CD8-positive, alpha-beta memory T cell (primary cell): ENCODE data around the gene FHIT. TPM values are rescaled to one million over a fixed set of nuclear protein-coding genes. Genes with fewer than 3 reads are reported as not detected.

ENCODE experiments used
- CTCF ChIA-PET: fragments of 350-600 bp; sonication (Branson Sonifier 250); formaldehyde crosslinking; loops from one replicate; lab custom pipeline; 2021; ENCODE audit warnings: antibody characterized with exemption; lab: Charles Lee
- POLR2A ChIA-PET: fragments of 350-600 bp; sonication (Branson Sonifier 250); formaldehyde crosslinking; loops from one replicate; lab custom pipeline; 2021; ENCODE audit warnings: antibody characterized with exemption; lab: Charles Lee
- DNase-seq, 5 donors: peaks; one replicate each; pipeline versions ENCODE4 v3.0.0 to v3.0.0-alpha.2; 2020 to 2022; ENCODE audit warnings: mixed read lengths in 1 of 5
- H3K27ac ChIP-seq: one replicate; pipeline ENCODE4 v1.7.0; 2013; ENCODE audit warnings: low read depth, mild to moderate bottlenecking, low read length, moderate library complexity
- H3K27me3 ChIP-seq: 2 replicates; pipeline ENCODE4 v1.7.0; 2013; ENCODE audit warnings: low read length, mild to moderate bottlenecking; ENCODE audit not compliant: insufficient read depth, poor library complexity, severe bottlenecking
- H3K36me3 ChIP-seq: 2 replicates; pipeline ENCODE4 v1.7.0; 2013; ENCODE audit warnings: mild to moderate bottlenecking, low read length, moderate library complexity; ENCODE audit not compliant: insufficient read depth
- H3K4me1 ChIP-seq: 2 replicates; pipeline ENCODE4 v1.7.0; 2013; ENCODE audit warnings: mild to moderate bottlenecking, low read length, moderate library complexity; ENCODE audit not compliant: insufficient read depth
- H3K4me3 ChIP-seq: 2 replicates; pipeline ENCODE4 v1.7.0; 2013; ENCODE audit warnings: mild to moderate bottlenecking, low read length
- H3K9me3 ChIP-seq: 2 replicates; pipeline ENCODE4 v1.7.0; 2013; ENCODE audit warnings: mild to moderate bottlenecking, low read length
- H3K27ac Mint-ChIP-seq, 8 donors: one replicate each; pipeline ENCODE4 v1.8.0; 2020 to 2021; ENCODE audit warnings: mixed read lengths in 8 of 8, mild to moderate bottlenecking in 6 of 8, inconsistent platforms in 3 of 8, moderate library complexity in 3 of 8
- H3K27me3 Mint-ChIP-seq, 2 donors: one replicate each; pipeline ENCODE4 v1.8.0; 2020 to 2021; ENCODE audit warnings: mixed read lengths in 2 of 2, mild to moderate bottlenecking in 1 of 2, moderate library complexity in 1 of 2
- H3K36me3 Mint-ChIP-seq, 3 donors: one replicate each; pipeline ENCODE4 v1.8.0; 2020 to 2021; ENCODE audit warnings: mixed read lengths in 3 of 3, inconsistent platforms in 1 of 3, mild to moderate bottlenecking in 1 of 3
- H3K4me1 Mint-ChIP-seq, 3 donors: one replicate each; pipeline ENCODE4 v1.8.0; 2020 to 2021; ENCODE audit warnings: mixed read lengths in 3 of 3, inconsistent platforms in 1 of 3, mild to moderate bottlenecking in 1 of 3
- H3K4me3 Mint-ChIP-seq, 7 donors: one replicate each; pipeline ENCODE4 v1.8.0; 2020 to 2021; ENCODE audit warnings: mixed read lengths in 7 of 7, mild to moderate bottlenecking in 6 of 7, moderate library complexity in 4 of 7, inconsistent platforms in 2 of 7
- H3K9me3 Mint-ChIP-seq, 5 donors: one replicate each; pipeline ENCODE4 v1.8.0; 2020 to 2022; ENCODE audit warnings: mixed read lengths in 5 of 5, mild to moderate bottlenecking in 3 of 5, moderate library complexity in 2 of 5, inconsistent platforms in 1 of 5
- polyA plus RNA-seq: library from polyadenylated mRNA; unstranded; fragments of 300-500 nt; fragmentation: Illumina TruSeq; gene quantifications from one replicate; pipeline ENCODE4 v1.2.3, GENCODE V29; 2021
- total RNA-seq, 2 experiments: library from RNA; stranded (reverse); gene quantifications; one replicate each; pipeline ENCODE4 v1.2.3, GENCODE V29; 2021

FHIT gene
- total and polyA plus RNA-seq, 3 experiments from 2014 or later = 4.1 to 7.4 (median 4.2) TPM

DNA sequence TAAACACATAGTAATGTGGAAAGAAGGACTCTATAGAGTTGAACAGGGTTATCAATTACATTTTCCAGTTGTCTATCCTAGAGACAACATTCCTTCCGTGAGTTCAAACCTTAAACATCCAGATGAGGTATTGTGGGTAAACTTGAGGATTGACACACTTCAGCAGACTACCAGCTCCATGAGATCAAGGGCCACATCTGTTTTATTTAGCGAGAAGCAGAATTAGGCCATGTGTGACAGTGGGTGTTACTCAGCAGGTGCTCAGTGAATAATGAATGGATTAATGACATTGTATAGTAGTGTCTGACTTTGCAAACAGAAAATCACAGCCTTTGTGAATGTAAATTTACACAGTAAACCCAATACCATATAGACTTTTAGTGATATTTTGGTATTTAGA is 1260.3 kb downstream of the FHIT start:
- no peaks in the 10 kb centered on the region for H3K36me3 ChIP-seq
- H3K9me3 ChIP-seq = no peaks in the 10 kb centered on the region
- H3K27ac ChIP-seq = no peak overlapping the region
- DNase-seq = no peak
- Mint-ChIP-seq H3K27me3 (no peaks in the 10 kb centered on the region), H3K4me3 (no peak overlapping the region), H3K36me3 (peaks cover 0 to 4% (median 0%) of the 10 kb centered on the region in 3 donors), H3K27ac (no peak overlapping the region), H3K4me1 (peaks cover 6 to 23% (median 21%) of the 10 kb centered on the region in 3 donors), H3K9me3 (no peaks in the 10 kb centered on the region)
- CTCF ChIA-PET = interaction anchor here (0.8 kb wide), 1 partner anchor 16 kb away, joined by 3 read pairs; no protein-coding TSS in a partner anchor
- no peaks in the 10 kb centered on the region for H3K27me3 ChIP-seq
- H3K4me1 ChIP-seq = peaks cover 67% of the 10 kb centered on the region
- H3K4me3 ChIP-seq = no peak overlapping the region
- POLR2A ChIA-PET = no interaction called here

DNA sequence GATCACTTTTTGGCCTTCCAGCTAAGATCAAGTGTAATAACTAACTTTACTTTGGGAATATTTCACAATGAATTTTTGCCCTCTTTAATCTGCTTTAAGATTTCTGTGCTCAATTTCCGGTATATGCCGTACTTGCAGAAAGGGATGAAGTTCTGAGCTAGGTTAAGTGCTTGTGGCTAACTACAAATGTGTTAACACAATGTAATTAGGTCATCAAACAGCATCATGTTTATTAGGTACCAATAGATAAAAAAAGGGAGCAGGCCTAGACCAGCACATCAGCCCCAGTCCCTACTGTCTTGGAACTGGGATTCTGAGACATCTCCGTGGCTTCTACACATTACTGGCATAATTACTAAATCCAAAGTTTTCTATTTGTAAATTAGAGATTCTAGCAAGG is 1268.7 kb downstream of the FHIT start:
- H3K9me3 ChIP-seq = no peaks in the 10 kb centered on the region
- H3K4me1 ChIP-seq = peaks cover 59% of the 10 kb centered on the region
- DNase-seq = no peak
- H3K4me3 Mint-ChIP-seq = no peak overlapping the region
- no peaks in the 10 kb centered on the region for H3K36me3 ChIP-seq
- no peak overlapping the region for H3K4me3 ChIP-seq
- H3K27me3 Mint-ChIP-seq = no peaks in the 10 kb centered on the region
- no peaks in the 10 kb centered on the region for H3K27me3 ChIP-seq
- peak overlapping the region in 6 of 8 donors; percentile 3 to 80 (median 14) for H3K27ac Mint-ChIP-seq
- H3K4me1 Mint-ChIP-seq = peaks cover 41 to 47% (median 45%) of the 10 kb centered on the region in 3 donors
- ChIA-PET CTCF (no interaction called here), POLR2A (no interaction called here)
- no peaks in the 10 kb centered on the region for H3K9me3 Mint-ChIP-seq
- H3K36me3 Mint-ChIP-seq = peaks cover 0 to 4% (median 3%) of the 10 kb centered on the region in 3 donors
- H3K27ac ChIP-seq = no peak overlapping the region

- ChIA-PET POLR2A (no interaction called here), CTCF (no interaction called here)
Observed at GRCh38 chr3:59981377-59981776, 1269.9 kb downstream of the FHIT start.

GRCh38 chr3:59980576-59980975 is 1270.7 kb downstream of the FHIT start:
- Mint-ChIP-seq H3K4me1 (peaks cover 34 to 39% (median 39%) of the 10 kb centered on the region in 3 donors), H3K36me3 (peaks cover 0 to 9% (median 2%) of the 10 kb centered on the region in 3 donors), H3K4me3 (peak overlapping the region in 1 of 7 donors; percentile 26), H3K27me3 (no peaks in the 10 kb centered on the region), H3K27ac (peak overlapping the region in 2 of 8 donors; percentile 11 to 49), H3K9me3 (no peaks in the 10 kb centered on the region)
- Histone ChIP-seq H3K4me1 (peaks cover 52% of the 10 kb centered on the region), H3K36me3 (no peaks in the 10 kb centered on the region), H3K4me3 (no peak overlapping the region), H3K27me3 (no peaks in the 10 kb centered on the region), H3K9me3 (no peaks in the 10 kb centered on the region), H3K27ac (no peak overlapping the region)
- ChIA-PET POLR2A (no interaction called here), CTCF (no interaction called here)
- no peak for DNase-seq

More at GRCh38 chr3:59981377-59981776, 1269.9 kb downstream of the FHIT start:
- no peak overlapping the region for H3K27ac ChIP-seq
- no peaks in the 10 kb centered on the region for H3K36me3 ChIP-seq
- H3K9me3 ChIP-seq = no peaks in the 10 kb centered on the region
- Mint-ChIP-seq H3K27me3 (no peaks in the 10 kb centered on the region), H3K4me1 (peaks cover 41 to 45% (median 42%) of the 10 kb centered on the region in 3 donors), H3K4me3 (peak overlapping the region in 4 of 7 donors; percentile 13 to 47 (median 28)), H3K9me3 (no peaks in the 10 kb centered on the region), H3K36me3 (peaks cover 0 to 6% (median 4%) of the 10 kb centered on the region in 3 donors), H3K27ac (peak overlapping the region in 7 of 8 donors; percentile 12 to 68 (median 45))
- H3K27me3 ChIP-seq = no peaks in the 10 kb centered on the region
- peaks cover 59% of the 10 kb centered on the region for H3K4me1 ChIP-seq
- no peak overlapping the region for H3K4me3 ChIP-seq
- DNase-seq = peak in 1 of 5 donors; percentile 14

GRCh38 chr3:59979542-59979941 is 1271.7 kb downstream of the FHIT start:
- H3K27me3 ChIP-seq = no peaks in the 10 kb centered on the region
- Mint-ChIP-seq H3K4me1 (peaks cover 33 to 38% (median 35%) of the 10 kb centered on the region in 3 donors), H3K9me3 (no peaks in the 10 kb centered on the region), H3K4me3 (no peak overlapping the region), H3K36me3 (peaks cover 0 to 6% (median 2%) of the 10 kb centered on the region in 3 donors), H3K27me3 (no peaks in the 10 kb centered on the region), H3K27ac (no peak overlapping the region)
- H3K27ac ChIP-seq = no peak overlapping the region
- ChIA-PET POLR2A (no interaction called here), CTCF (no interaction called here)
- H3K9me3 ChIP-seq = no peaks in the 10 kb centered on the region
- H3K4me1 ChIP-seq = peaks cover 44% of the 10 kb centered on the region
- H3K36me3 ChIP-seq = no peaks in the 10 kb centered on the region
- DNase-seq = no peak
- no peak overlapping the region for H3K4me3 ChIP-seq

DNA sequence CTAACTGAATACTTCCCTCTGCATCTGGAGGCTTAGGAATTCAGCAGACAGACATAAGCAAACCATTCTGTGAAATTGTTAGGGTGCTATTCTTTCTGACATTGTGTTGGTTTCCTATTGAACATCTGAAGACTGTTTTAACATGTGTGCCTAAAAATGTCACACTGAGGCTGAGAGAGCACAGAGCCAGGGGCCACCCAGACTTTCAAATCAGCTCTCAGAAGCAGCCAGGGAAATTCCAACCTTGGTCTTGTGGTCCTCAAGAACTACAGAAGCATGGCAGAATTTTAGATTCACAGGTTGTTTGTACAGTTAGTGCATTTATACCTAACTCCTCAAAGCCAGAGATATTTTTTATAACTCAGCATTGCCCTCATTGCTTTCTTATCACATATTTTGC is 1272.3 kb downstream of the FHIT start:
- peaks cover 0 to 6% (median 2%) of the 10 kb centered on the region in 3 donors for H3K36me3 Mint-ChIP-seq
- H3K9me3 Mint-ChIP-seq = no peaks in the 10 kb centered on the region
- Histone ChIP-seq H3K4me1 (peaks cover 43% of the 10 kb centered on the region), H3K27me3 (no peaks in the 10 kb centered on the region), H3K36me3 (no peaks in the 10 kb centered on the region), H3K27ac (no peak overlapping the region), H3K9me3 (no peaks in the 10 kb centered on the region), H3K4me3 (no peak overlapping the region)
- H3K4me3 Mint-ChIP-seq = no peak overlapping the region
- ChIA-PET POLR2A (no interaction called here), CTCF (no interaction called here)
- H3K27ac Mint-ChIP-seq = peak overlapping the region in 2 of 8 donors; percentile 2 to 10
- H3K4me1 Mint-ChIP-seq = peaks cover 33 to 38% (median 33%) of the 10 kb centered on the region in 3 donors
- no peaks in the 10 kb centered on the region for H3K27me3 Mint-ChIP-seq
- DNase-seq = peak in 1 of 5 donors; percentile 50

GRCh38 chr3:59970796-59971195 is 1280.5 kb downstream of the FHIT start:
- Mint-ChIP-seq H3K4me1 (no peaks in the 10 kb centered on the region), H3K36me3 (peaks cover 0 to 21% (median 5%) of the 10 kb centered on the region in 3 donors), H3K27ac (no peak overlapping the region), H3K27me3 (no peaks in the 10 kb centered on the region), H3K4me3 (no peak overlapping the region), H3K9me3 (peaks cover 0 to 2% (median 0%) of the 10 kb centered on the region in 5 donors)
- H3K27me3 ChIP-seq = no peaks in the 10 kb centered on the region
- H3K4me1 ChIP-seq = no peaks in the 10 kb centered on the region
- no peaks in the 10 kb centered on the region for H3K9me3 ChIP-seq
- no peak overlapping the region for H3K4me3 ChIP-seq
- POLR2A ChIA-PET = no interaction called here
- H3K27ac ChIP-seq = no peak overlapping the region
- no peak for DNase-seq
- no peaks in the 10 kb centered on the region for H3K36me3 ChIP-seq
- CTCF ChIA-PET = no interaction called here

DNA sequence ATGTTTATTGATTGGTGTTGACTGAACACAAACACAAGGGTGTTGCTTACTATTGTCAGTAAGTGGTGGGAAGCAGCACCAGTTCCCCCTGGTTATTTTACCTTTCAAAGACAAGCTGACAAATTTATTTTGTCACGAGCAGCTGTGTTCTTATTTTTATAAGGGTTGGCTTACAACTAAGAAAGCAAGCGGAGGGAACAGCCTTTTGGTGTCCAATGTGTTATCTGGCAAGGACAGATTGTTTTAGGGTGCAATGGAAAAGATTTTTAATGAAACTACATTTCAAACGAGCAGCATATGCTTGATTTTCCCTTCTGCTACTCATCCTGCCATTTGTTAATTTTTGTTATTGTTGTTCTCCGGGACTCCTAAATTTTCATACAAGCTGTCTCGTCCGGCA is 1280.9 kb downstream of the FHIT start:
- Histone ChIP-seq H3K36me3 (no peaks in the 10 kb centered on the region), H3K27ac (no peak overlapping the region), H3K9me3 (no peaks in the 10 kb centered on the region), H3K4me3 (no peak overlapping the region), H3K4me1 (no peaks in the 10 kb centered on the region), H3K27me3 (no peaks in the 10 kb centered on the region)
- Mint-ChIP-seq H3K27ac (no peak overlapping the region), H3K36me3 (peaks cover 0 to 21% (median 5%) of the 10 kb centered on the region in 3 donors), H3K4me3 (no peak overlapping the region), H3K9me3 (peaks cover 0 to 2% (median 0%) of the 10 kb centered on the region in 5 donors), H3K27me3 (no peaks in the 10 kb centered on the region), H3K4me1 (no peaks in the 10 kb centered on the region)
- ChIA-PET CTCF (interaction anchor here (0.6 kb wide), 1 partner anchor 17 kb away, joined by 4 read pairs; no protein-coding TSS in a partner anchor), POLR2A (no interaction called here)
- DNase-seq = no peak
